Endothelial cell of umbilical vein (primary cell): ENCODE results near the gene FOXP1. TPM values are rescaled to one million over a fixed set of nuclear protein-coding genes. Genes with fewer than 3 reads are reported as not detected.

Source experiments
- BruUV-seq: library from RNA; stranded (reverse); fragments of 400-500 nt; replicated peaks from 2 replicates; lab custom pipeline; 2021; lab: Mats Ljungman, UMichigan
- CTCF ChIA-PET: fragments of 300-600, 350-600 bp; sonication (Branson Sonifier 250); formaldehyde crosslinking; loops from one replicate; lab custom pipeline; 2021; ENCODE audit warnings: antibody characterized with exemption, inconsistent platforms; lab: Charles Lee
- POLR2A ChIA-PET: fragments of 300-600, 350-600 bp; sonication (Branson Sonifier 250); formaldehyde crosslinking; loops from one replicate; lab custom pipeline; 2021; ENCODE audit warnings: antibody characterized with exemption, inconsistent platforms; lab: Charles Lee
- DNase-seq: peaks from one replicate; pipeline ENCODE4 v3.0.0-alpha.2; 2011; ENCODE audit warnings: low read depth, low spot score
- FAIRE-seq: peaks from 2 replicates; lab custom pipeline; 2011; peaks lifted over from hg19 to GRCh38; lab: Jason Lieb, UNC
- H2AFZ ChIP-seq: 2 replicates; pipeline ENCODE4 v1.6.0; 2012; ENCODE audit warnings: low read depth, low read length, control low read depth, inconsistent platforms
- H3K27ac ChIP-seq: 2 replicates; pipeline ENCODE4 v1.5.1; 2011; ENCODE audit warnings: low read depth, mild to moderate bottlenecking, control low read depth, low read length, moderate library complexity; ENCODE audit not compliant: insufficient read depth
- H3K27me3 ChIP-seq, 2 experiments: 2 replicates each; pipeline versions ENCODE4 v1.6.0 to v1.6.1; 2011; ENCODE audit warnings: low read length in 2 of 2, mixed read lengths in 1 of 2; ENCODE audit not compliant: control insufficient read depth in 2 of 2, insufficient read depth in 2 of 2
- H3K36me3 ChIP-seq, 2 experiments: 2 replicates in 1 of 2; 3 replicates in 1 of 2; pipeline ENCODE4 v1.5.1; 2011; ENCODE audit warnings: low read length in 2 of 2, mild to moderate bottlenecking in 1 of 2, moderate library complexity in 1 of 2; ENCODE audit not compliant: control insufficient read depth in 2 of 2, insufficient read depth in 2 of 2; ENCODE audit errors: extremely low read depth in 1 of 2
- H3K4me1 ChIP-seq: 3 replicates; pipeline ENCODE4 v1.5.1; 2011; ENCODE audit warnings: mild to moderate bottlenecking, low read length; ENCODE audit not compliant: control insufficient read depth, insufficient read depth; ENCODE audit errors: extremely low read depth
- H3K4me2 ChIP-seq: 2 replicates; pipeline ENCODE4 v1.6.1; 2011; ENCODE audit warnings: low read length, control low read depth, mixed read lengths; ENCODE audit not compliant: insufficient read depth
- H3K4me3 ChIP-seq, 3 experiments: fragments of 200-600 bp in 1 of 3; sonication (generic), shearing (Covaris generic) in 1 of 3; replicated peaks in 1 of 3; 2 replicates each; pipeline ENCODE4 v1.5.1; 2011 to 2016; ENCODE audit warnings: control low read depth in 3 of 3, low read length in 3 of 3, mild to moderate bottlenecking in 2 of 3, inconsistent platforms in 1 of 3, low read depth in 1 of 3, moderate library complexity in 1 of 3; ENCODE audit not compliant: insufficient read depth in 1 of 3
- H3K79me2 ChIP-seq: 2 replicates; pipeline ENCODE4 v1.6.0; 2012; ENCODE audit warnings: low read length, inconsistent platforms; ENCODE audit not compliant: control insufficient read depth, insufficient read depth
- H3K9ac ChIP-seq: replicated peaks from 2 replicates; pipeline ENCODE3; 2011; ENCODE audit warnings: low read length, control low read depth; ENCODE audit not compliant: insufficient read depth; ENCODE audit errors: extremely low read depth
- H3K9me1 ChIP-seq: replicated peaks from 3 replicates; pipeline ENCODE4 v1.6.0; 2011; ENCODE audit warnings: mild to moderate bottlenecking, low read length; ENCODE audit not compliant: control insufficient read depth, insufficient read depth; ENCODE audit errors: extremely low read depth
- H3K9me3 ChIP-seq: replicated peaks from 2 replicates; pipeline ENCODE4 v1.5.1; 2012; ENCODE audit warnings: low read length, inconsistent platforms; ENCODE audit not compliant: control insufficient read depth, insufficient read depth
- H4K20me1 ChIP-seq: replicated peaks from 2 replicates; pipeline ENCODE3; 2011; ENCODE audit warnings: mild to moderate bottlenecking, low read length; ENCODE audit not compliant: control insufficient read depth, insufficient read depth; ENCODE audit errors: extremely low read depth
- EZH2 ChIP-seq: IDR thresholded peaks from 2 replicates; pipeline ENCODE4 v1.6.1; 2012; ENCODE audit warnings: borderline replicate concordance, low read depth, mild to moderate bottlenecking, moderate library complexity, low read length, inconsistent platforms; ENCODE audit not compliant: severe bottlenecking
- FOS ChIP-seq: IDR thresholded peaks from 2 replicates; pipeline ENCODE4 v1.6.1; 2011; ENCODE audit warnings: mild to moderate bottlenecking, low read length, moderate library complexity, borderline replicate concordance; ENCODE audit not compliant: insufficient read depth
- GATA2 ChIP-seq: IDR thresholded peaks from 2 replicates; pipeline ENCODE4 v1.7.0; 2011; ENCODE audit warnings: low read depth, mild to moderate bottlenecking, moderate library complexity, mixed read lengths, low read length; ENCODE audit not compliant: insufficient read length, insufficient read depth
- JUN ChIP-seq: IDR thresholded peaks from 2 replicates; pipeline ENCODE4 v1.6.1; 2011; ENCODE audit warnings: borderline replicate concordance, low read depth; ENCODE audit not compliant: insufficient read length, insufficient read depth
- MYC ChIP-seq: IDR thresholded peaks from one replicate; pipeline ENCODE4 v1.6.1; 2011; ENCODE audit warnings: mild to moderate bottlenecking, low read depth, low read length
- POLR2A ChIP-seq: IDR thresholded peaks from 2 replicates; pipeline ENCODE4 v1.6.1; 2012; ENCODE audit warnings: low read depth, mild to moderate bottlenecking, control low read depth, low read length
- POLR2AphosphoS5 ChIP-seq: IDR thresholded peaks from 2 replicates; pipeline ENCODE4 v1.6.1; 2012; ENCODE audit warnings: low read depth, mild to moderate bottlenecking, control low read depth, low read length, moderate library complexity; ENCODE audit not compliant: insufficient read depth
- dilution Hi-C: fragments of 300-500 bp; cut with MboI; formaldehyde crosslinking; loops from one replicate; pipeline ENCODE4 v1.15.0; 2019; ENCODE audit warnings: low sequenced_read_pairs; ENCODE audit not compliant: extremely low pct_ligation_motif_present
- intact Hi-C: fragments of 100-400 bp; cut with micrococcal nuclease; formaldehyde crosslinking; loops from one replicate; pipeline ENCODE4 v1.10.0; 2022
- polyA plus RNA-seq, 4 experiments: library from polyadenylated mRNA; depleted of rRNA in 3 of 4; stranded (reverse) in 3 of 4; unstranded in 1 of 4; fragments of >200 nt; gene quantifications; 2 replicates each; pipeline versions ENCODE4 v1.2.1 to v1.2.3, GENCODE V29; 2011 to 2012; ENCODE audit warnings: missing spikeins in 1 of 4
- total RNA-seq: library from RNA; stranded (reverse); gene quantifications from 2 replicates; pipeline ENCODE4 v1.2.3, GENCODE V29; 2021
- TF ChIP-seq, protein P1 (sequence below): IDR thresholded peaks from 2 replicates; pipeline ENCODE4 v1.6.1; 2011; ENCODE audit not compliant: insufficient read depth, insufficient read length
- TF ChIP-seq, protein P2 (sequence below), 2 donors: IDR thresholded peaks; 1 replicate in 1 of 2; 2 replicates in 1 of 2; pipeline ENCODE4 v1.5.1; 2011; ENCODE audit warnings: low read length in 2 of 2, mild to moderate bottlenecking in 2 of 2, moderate library complexity in 2 of 2, control low read depth in 1 of 2, inconsistent platforms in 1 of 2, low read depth in 1 of 2; ENCODE audit not compliant: insufficient read depth in 1 of 2; ENCODE audit errors: extremely low read depth in 1 of 2

FOXP1 gene
- total and polyA plus RNA-seq, 2 donors (not counting 3 experiments of a cell fraction or from before 2014, with no cell fraction given) = 41.0 to 107 TPM

DNA sequence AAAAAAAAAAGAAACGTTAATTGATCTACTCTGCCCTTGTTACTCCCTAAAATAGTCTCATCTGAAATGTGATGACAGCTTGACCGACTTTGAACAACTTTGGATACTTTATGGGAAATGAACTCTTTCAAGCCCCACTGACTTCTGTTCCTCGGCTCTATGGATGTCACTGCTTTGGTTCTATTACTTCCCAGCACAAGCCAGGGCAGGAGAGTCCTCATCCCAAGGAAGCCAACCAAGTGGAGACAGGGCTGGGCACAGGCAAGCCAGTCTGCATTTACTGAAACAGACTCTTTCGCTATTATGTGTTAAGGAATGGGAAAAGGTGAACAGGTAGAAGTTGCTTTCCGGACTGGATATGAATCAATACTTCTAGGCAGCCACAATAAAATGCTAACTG is 444.0 kb downstream of the FOXP1 start:
- Histone ChIP-seq H3K4me3 (no peak overlapping the region), H3K79me2 (no peaks in the 10 kb centered on the region), H3K9ac (no peak overlapping the region), H3K27me3 (no peaks in the 10 kb centered on the region), H3K36me3 (no peaks in the 10 kb centered on the region), H3K9me3 (no peaks in the 10 kb centered on the region), H3K4me1 (peaks cover 4% of the 10 kb centered on the region), H4K20me1 (no peaks in the 10 kb centered on the region), H3K9me1 (no peaks in the 10 kb centered on the region), H2AFZ (no peak overlapping the region), H3K4me2 (no peak overlapping the region), H3K27ac (no peak overlapping the region)
- intact Hi-C loops (loop anchor here (10.0 kb wide), 1 partner anchor 255 kb away; no protein-coding TSS in a partner anchor), dilution Hi-C loops (no loop called here)
- no peak for TF ChIP-seq JUN
- TF ChIP-seq FOS = no peak
- TF ChIP-seq POLR2A = no peak
- TF ChIP-seq, protein P1, sequence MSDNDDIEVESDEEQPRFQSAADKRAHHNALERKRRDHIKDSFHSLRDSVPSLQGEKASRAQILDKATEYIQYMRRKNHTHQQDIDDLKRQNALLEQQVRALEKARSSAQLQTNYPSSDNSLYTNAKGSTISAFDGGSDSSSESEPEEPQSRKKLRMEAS = no peak
- no peak for TF ChIP-seq POLR2AphosphoS5
- TF ChIP-seq MYC = no peak
- TF ChIP-seq EZH2 = no peak
- no peak for TF ChIP-seq GATA2
- TF ChIP-seq, protein P2, sequence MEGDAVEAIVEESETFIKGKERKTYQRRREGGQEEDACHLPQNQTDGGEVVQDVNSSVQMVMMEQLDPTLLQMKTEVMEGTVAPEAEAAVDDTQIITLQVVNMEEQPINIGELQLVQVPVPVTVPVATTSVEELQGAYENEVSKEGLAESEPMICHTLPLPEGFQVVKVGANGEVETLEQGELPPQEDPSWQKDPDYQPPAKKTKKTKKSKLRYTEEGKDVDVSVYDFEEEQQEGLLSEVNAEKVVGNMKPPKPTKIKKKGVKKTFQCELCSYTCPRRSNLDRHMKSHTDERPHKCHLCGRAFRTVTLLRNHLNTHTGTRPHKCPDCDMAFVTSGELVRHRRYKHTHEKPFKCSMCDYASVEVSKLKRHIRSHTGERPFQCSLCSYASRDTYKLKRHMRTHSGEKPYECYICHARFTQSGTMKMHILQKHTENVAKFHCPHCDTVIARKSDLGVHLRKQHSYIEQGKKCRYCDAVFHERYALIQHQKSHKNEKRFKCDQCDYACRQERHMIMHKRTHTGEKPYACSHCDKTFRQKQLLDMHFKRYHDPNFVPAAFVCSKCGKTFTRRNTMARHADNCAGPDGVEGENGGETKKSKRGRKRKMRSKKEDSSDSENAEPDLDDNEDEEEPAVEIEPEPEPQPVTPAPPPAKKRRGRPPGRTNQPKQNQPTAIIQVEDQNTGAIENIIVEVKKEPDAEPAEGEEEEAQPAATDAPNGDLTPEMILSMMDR (IDR thresholded peaks at IDR 0.05; ENCODE audit: extremely low read depth in 1 of 2, insufficient read depth in 1 of 2, low read depth in 1 of 2, low read length in 2 of 2) = no peak
- FAIRE-seq (no peak), DNase-seq (no peak)
- POLR2A ChIA-PET = no interaction called here
- CTCF ChIA-PET = interaction anchor here (1.3 kb wide), 1 partner anchor 31 kb away, joined by 3 read pairs; no protein-coding TSS in a partner anchor
- no TSS peak for BruUV-seq
